Activated T-cell treated with anti-CD3 and anti-CD28 coated beads for 24 hours (primary cell): ENCODE results near the gene DIABLO.
"Not testable (repeated sequence)": the region's sequence is repeated elsewhere in the genome, so short reads cannot be mapped to it uniquely, and the experiment has no call there.

Source experiments
- DNase-seq: peaks from one replicate; pipeline ENCODE4 v3.0.0-alpha.2; 2020; ENCODE audit warnings: low read depth

DIABLO gene

GRCh38 chr12:122189626-122190475 lies 36.0 kb downstream of the DIABLO start:
- DNase-seq, result no peak

- DNase-seq, result no peak
These were observed 38.4 kb downstream of the DIABLO start for GRCh38 chr12:122187466-122187865.

DNA sequence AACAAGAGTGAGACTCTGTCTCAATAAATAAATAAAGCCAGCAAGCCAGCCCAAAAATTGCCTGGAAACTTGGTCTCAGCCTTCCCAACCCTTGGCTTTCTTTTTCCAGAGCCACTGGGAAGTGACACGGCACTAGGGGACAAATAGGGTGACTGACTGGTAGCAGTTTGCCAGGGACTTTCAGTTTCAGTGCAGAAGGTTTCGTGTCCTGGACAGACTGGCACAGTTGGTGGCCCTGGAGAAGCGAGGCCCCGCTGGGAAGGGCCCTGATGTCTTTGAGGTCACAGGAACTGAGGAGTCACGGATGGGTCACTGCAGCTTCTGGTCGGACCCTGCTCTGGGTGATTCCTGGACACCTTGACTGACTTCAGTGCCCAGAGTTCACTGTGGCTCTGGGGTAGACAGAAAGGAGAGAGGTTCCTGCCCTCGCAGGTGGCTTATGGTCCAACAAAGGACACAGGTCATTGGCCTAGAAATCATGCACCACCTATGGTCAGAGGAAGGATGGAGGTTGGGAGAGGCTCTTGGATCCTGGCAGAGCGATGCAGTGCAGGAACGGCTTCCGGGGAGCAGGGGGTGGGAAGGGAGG lies 40.3 kb downstream of the DIABLO start:
- DNase-seq, result no peak

DNA sequence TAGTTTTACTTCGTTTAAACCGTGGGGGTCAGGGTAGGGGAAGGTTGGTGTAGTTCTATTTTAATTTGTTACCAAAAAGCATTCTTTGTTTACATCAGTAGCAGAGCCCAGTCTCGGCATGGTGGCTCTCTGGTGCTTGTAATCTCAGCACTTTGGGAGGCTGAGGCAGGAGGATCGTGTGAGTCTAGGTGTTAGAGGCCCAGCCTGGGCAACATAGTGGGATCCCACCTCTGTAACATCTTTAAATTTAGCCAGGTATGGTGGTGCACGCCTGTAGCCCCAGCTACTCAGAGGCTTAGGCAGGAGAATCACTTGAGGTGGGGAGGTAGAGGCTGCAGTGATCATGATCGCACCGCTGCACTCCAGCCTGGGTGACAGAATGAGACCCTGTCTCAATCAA lies 40.8 kb downstream of the DIABLO start:
- DNase-seq, result no peak

- DNase-seq, result no peak
These were observed 41.3 kb downstream of the DIABLO start for GRCh38 chr12:122184517-122184916.

- DNase-seq, result no peak
These were observed 42.3 kb downstream of the DIABLO start for GRCh38 chr12:122183588-122183940.

GRCh38 chr12:122182887-122183587 lies 42.8 kb downstream of the DIABLO start, which contains the start of gene LRRC43:
TSS of gene LRRC43 (plus strand) at chr12:122183123. CDS start at chr12:122183145, 22 bp downstream.
- DNase-seq, result no peak

DNA sequence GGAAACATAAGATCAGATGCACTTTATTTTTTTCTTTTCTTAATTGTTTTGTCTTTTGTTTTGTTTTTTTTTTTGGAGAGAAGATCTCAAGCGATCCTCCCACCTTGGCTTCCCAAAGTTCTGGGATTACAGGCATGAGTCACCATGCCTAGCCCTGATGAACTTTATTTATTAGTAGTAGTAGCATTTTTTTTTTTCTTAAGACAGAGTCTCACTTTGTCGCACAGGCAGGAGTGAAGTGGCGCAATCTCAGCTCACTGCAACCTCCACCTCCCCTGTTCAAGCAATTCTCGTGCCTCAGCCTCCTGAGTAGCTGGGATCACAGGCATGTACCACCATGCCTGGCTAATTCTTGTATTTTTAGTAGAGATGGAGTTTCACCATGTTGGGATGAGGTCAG lies 49.4 kb downstream of the DIABLO start:
- not testable (repeated sequence) for DNase-seq

DNA sequence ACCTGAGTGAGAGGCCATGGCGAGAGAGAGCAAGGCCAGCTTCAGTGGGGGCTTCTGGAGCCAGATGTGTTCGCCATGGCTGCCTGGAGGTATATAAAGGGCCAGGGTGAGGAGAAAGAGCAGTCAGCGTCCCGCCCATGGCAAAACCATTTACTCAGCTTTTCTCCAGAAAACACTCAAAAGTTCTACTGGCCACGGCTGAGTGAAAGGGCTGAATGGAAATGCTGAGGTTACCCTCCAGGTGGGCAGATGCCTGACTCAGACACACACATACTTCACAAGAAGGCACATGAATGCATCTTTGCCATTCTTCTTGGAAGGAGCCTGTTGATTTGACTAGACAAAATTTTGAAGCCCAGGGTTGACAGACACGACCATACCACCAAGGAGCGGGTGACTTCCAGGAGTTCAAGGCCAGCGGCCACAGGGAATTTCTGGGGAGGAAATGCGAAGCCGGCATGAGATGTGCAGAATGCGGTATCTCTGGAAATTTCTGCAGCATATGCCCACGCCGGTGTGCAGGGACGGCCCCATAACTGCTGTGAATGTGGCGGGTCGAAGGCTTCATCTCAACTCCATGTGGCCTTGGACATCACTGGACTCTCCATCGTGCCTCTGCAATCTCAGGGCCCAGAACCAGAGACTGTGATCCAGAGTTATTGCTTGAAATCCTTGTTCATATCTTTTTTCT lies 51.6 kb downstream of the DIABLO start, which contains the start of gene IL31:
TSS of gene IL31 (minus strand) at position 67 of the 691 bp plus-strand sequence. CDS start at position 18, 49 bp downstream.
- DNase-seq, result no peak

DNA sequence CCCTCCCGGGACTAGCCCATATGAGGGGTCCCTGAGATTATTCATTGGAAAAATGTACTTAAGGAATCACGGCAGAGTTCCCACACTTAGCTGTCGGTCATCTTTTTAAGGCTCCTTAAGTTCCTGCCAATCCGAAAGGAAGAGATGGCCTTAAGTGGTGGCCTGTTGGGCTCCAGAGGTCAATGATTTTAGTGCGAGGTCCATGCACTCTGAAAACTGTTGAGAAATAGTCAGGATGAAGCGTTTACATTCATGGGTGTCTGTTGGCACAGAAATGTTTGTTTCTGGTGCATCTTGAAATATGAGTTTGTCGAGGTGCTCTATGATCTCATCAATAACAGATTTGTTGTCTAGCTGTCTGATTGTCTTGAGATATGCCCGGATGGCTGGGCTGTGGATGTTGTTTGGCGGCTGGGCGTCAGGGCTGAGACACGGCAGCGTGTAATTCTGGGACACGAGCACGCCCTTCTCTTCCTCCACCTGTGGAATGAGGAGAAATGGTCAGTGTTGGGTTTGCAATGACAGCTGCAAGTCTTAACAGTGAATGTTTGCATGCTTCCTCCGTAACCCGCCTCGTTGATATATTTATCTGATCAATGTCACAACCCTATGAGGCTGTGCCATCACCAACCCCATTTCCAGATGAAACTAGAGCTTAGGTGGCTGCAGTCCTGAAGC lies 53.5 kb downstream of the DIABLO start:
- no peak for DNase-seq

DNA sequence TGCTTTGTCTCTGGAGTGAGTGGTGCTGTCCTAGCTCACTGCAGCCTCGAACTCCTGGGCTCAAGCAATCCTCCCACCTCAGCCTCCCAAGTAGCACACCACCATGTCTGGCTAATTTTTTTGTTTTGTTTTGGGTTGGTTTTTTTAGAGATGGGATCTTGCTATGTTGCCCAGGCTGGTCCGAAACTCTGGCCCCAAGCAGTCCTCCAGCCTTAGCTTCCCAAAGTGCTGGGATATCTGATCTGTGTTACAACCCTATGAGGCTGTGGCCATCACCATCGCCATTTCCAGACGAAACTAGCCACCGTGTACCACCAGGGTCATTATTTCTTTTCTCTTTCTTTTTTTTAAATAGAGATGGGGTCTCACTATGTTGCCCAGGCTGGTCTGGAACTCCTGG lies 54.5 kb downstream of the DIABLO start:
- DNase-seq, result no peak

- no peak for DNase-seq
These were observed 57.4 kb downstream of the DIABLO start for GRCh38 chr12:122168492-122168891.

- no peak for DNase-seq
These were observed 58.4 kb downstream of the DIABLO start for GRCh38 chr12:122167356-122167925.

- DNase-seq, result peak; percentile 21
These were observed 59.2 kb downstream of the DIABLO start for GRCh38 chr12:122166422-122167349.

DNA sequence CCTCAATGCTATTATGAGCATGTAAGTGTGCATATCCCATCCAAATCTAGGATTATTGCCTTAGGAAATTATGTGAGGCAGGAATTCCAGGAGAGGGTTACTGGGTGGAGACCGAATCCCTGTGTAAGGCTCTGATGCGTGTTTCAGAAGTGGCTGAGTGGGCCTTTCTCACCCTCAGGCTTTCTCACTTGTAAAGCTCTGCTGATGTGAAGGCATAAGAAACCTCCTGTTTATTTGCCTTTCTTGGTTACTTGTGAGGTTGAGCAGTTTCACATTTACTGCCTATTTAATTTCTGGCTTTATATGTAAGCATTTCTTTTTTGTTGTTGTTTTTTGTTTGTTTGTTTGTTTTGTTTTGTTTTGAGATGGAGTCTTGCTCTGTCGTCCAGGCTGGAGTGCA lies 62.9 kb downstream of the DIABLO start:
- no peak for DNase-seq

GRCh38 chr12:122161682-122162081 lies 64.2 kb downstream of the DIABLO start:
- no peak for DNase-seq

GRCh38 chr12:122160761-122161160 lies 65.1 kb downstream of the DIABLO start:
- no peak for DNase-seq

DNA sequence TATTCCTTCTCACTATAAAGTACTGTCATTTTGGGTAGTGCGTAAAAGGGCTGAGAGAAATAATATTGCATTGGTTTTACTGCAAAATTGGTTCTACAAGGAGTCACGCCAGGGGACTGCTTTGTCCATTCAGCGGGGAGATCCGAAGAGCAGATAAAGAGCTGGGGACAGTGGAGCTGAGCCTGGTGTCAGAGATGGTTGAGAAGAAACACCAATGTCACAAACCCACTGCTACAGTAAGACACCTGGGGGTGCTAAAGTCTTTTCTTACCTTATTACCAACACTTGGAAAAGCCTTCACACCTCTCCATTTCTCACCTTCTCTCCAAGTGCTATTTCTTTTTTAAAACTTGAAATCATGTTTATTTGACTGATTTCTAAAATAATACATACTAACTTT lies 66.0 kb downstream of the DIABLO start:
- no peak for DNase-seq

DNA sequence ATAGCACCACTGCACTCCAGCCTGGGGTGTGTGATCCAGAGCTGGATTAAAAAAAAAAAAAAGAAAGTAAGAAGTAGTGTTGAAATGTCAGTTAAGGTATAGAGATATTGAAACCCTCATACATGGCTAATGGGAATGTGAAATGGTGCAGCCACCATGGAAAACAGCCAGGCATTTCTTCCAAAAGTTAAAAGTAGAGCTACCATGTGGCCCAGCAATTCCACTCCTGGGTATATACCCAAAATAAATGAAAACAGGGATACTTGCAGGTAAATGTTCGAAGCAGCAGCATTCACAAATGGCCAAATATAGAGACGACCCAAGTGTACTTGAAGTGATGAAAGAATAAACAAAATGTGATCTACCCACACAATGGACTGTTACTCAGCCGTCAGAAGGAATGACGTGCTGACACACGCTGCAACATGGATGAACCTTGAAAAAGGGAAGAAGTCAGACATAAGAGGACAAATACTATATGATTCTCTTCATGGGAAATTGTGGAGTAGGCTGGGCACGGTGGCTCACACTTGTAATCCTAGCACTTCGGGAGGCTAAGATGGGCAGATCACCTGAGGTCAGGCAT lies 67.1 kb downstream of the DIABLO start:
- DNase-seq, result no peak
